GM12891 (cell line): ENCODE measurements around the gene MAPKBP1.
"Not testable (repeated sequence)": the region's sequence is repeated elsewhere in the genome, so short reads cannot be mapped to it uniquely, and the experiment has no call there.

Experiments used
- DNase-seq: peaks from one replicate; pipeline ENCODE4 v3.0.0; 2011; ENCODE audit warnings: low spot score; ENCODE audit not compliant: insufficient read length
- FAIRE-seq: peaks from 2 replicates; lab custom pipeline; 2011; peaks lifted over from hg19 to GRCh38; lab: Jason Lieb, UNC
- PAX5 ChIP-seq: IDR thresholded peaks from 2 replicates; pipeline ENCODE4 v1.6.1; 2011; ENCODE audit warnings: low read length, moderate library complexity, mild to moderate bottlenecking; ENCODE audit not compliant: insufficient read depth, severe bottlenecking
- POLR2A ChIP-seq: IDR thresholded peaks from 2 replicates; pipeline ENCODE4 v1.6.1; 2011; ENCODE audit warnings: low read depth, low read length, control low read depth
- POLR2AphosphoS5 ChIP-seq: IDR thresholded peaks from 2 replicates; pipeline ENCODE4 v1.6.1; 2011; ENCODE audit warnings: low read depth, low read length, control low read depth
- POU2F2 ChIP-seq: IDR thresholded peaks from 2 replicates; pipeline ENCODE4 v1.6.1; 2011; ENCODE audit warnings: low read depth, mild to moderate bottlenecking, control low read depth, low read length, moderate library complexity
- SPI1 ChIP-seq: IDR thresholded peaks from 2 replicates; pipeline ENCODE4 v1.6.1; 2011; ENCODE audit warnings: low read depth, low read length, control low read depth
- TAF1 ChIP-seq: IDR thresholded peaks from 2 replicates; pipeline ENCODE4 v1.6.1; 2011; ENCODE audit warnings: low read depth, low read length, control low read depth

The MAPKBP1 gene

GRCh38 chr15:41827290-41827879 is 53.1 kb downstream of the MAPKBP1 start:
- no peak for TF ChIP-seq POLR2A
- no peak for TF ChIP-seq POU2F2
- DNase-seq = no peak
- peak; percentile 13 for FAIRE-seq

GRCh38 chr15:41827880-41828806 is 53.9 kb downstream of the MAPKBP1 start, which contains the start of gene JMJD7:
Gene JMJD7 (plus strand): TSS chr15:41828092. CDS start chr15:41828125, 33 bp downstream.
- DNase-seq (peak; percentile 99), FAIRE-seq (peak; percentile 94)
- TF ChIP-seq POLR2A (no peak), PAX5 (no peak), POLR2AphosphoS5 (peak; percentile 38; the same call in 1 of the 2 replicates)

- FAIRE-seq (peak; percentile 56), DNase-seq (no peak)
- TF ChIP-seq PAX5 (no peak), SPI1 (no peak), POLR2A (no peak), POU2F2 (no peak), TAF1 (no peak), POLR2AphosphoS5 (no peak)
These were observed 54.5 kb downstream of the MAPKBP1 start for GRCh38 chr15:41828807-41829141.

- TF ChIP-seq POLR2AphosphoS5 = no peak
- TF ChIP-seq POU2F2 = no peak
- no peak for TF ChIP-seq SPI1
- TF ChIP-seq PAX5 = no peak
- no peak for TF ChIP-seq TAF1
- no peak for TF ChIP-seq POLR2A
- DNase-seq (no peak), FAIRE-seq (no peak)
These were observed 55.8 kb downstream of the MAPKBP1 start for GRCh38 chr15:41829959-41830646.

GRCh38 chr15:41831291-41831690 is 57.0 kb downstream of the MAPKBP1 start:
- not testable (repeated sequence) for DNase-seq
- FAIRE-seq = peak; percentile 66

GRCh38 chr15:41832208-41832607 is 57.9 kb downstream of the MAPKBP1 start:
- FAIRE-seq (no peak), DNase-seq (no peak)
- no peak for TF ChIP-seq PAX5
- TF ChIP-seq TAF1 = no peak
- TF ChIP-seq POLR2AphosphoS5 = no peak
- TF ChIP-seq POU2F2 = no peak
- no peak for TF ChIP-seq SPI1
- TF ChIP-seq POLR2A = no peak

DNA sequence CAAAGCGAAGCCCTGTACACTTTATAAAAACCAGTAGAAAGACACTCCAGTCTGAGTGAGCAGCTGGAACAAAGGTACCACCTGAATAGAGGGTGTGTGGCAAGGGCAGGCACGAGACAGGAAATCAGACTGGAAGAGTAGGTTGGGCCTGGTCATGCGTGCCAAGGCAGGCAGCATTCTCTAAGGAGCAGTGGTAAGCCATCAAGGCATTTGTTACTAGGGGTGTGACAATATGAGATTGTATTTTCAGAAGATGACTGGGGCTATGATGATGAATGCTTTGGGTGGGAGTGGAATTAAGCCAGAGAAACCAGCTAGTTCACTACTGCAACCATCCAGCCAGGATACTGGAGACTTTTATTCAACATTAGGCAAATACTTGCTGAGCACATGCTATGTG is 58.6 kb downstream of the MAPKBP1 start:
- TF ChIP-seq POLR2A (no peak), POLR2AphosphoS5 (no peak), TAF1 (no peak), PAX5 (no peak), SPI1 (no peak)
- no peak for DNase-seq
- FAIRE-seq = peak; percentile 74

GRCh38 chr15:41834096-41834495 is 59.8 kb downstream of the MAPKBP1 start:
- TF ChIP-seq TAF1 (no peak), POLR2A (no peak), PAX5 (no peak), POLR2AphosphoS5 (no peak), POU2F2 (no peak), SPI1 (no peak)
- FAIRE-seq = no peak
- DNase-seq = no peak

GRCh38 chr15:41836073-41836472 is 61.8 kb downstream of the MAPKBP1 start:
- DNase-seq = no peak
- no peak for FAIRE-seq
- TF ChIP-seq PAX5 (no peak), POU2F2 (no peak), POLR2AphosphoS5 (no peak), TAF1 (no peak), POLR2A (no peak), SPI1 (no peak)
